AG09319 (cell line): ENCODE measurements around the gene RBKS.

Experiments used
- DNase-seq: peaks from one replicate; pipeline ENCODE4 v3.0.0-alpha.2; 2010; ENCODE audit warnings: low read depth; ENCODE audit errors: extremely low read depth
- CTCF ChIP-seq: IDR thresholded peaks from 2 replicates; pipeline ENCODE4 v1.5.1; 2011; ENCODE audit warnings: low read depth, mild to moderate bottlenecking, inconsistent platforms, low read length, moderate library complexity

Gene RBKS

GRCh38 chr2:27831279-27832050 is 58.7 kb downstream of the RBKS start:
- TF ChIP-seq CTCF, result no peak
- DNase-seq, result no peak

GRCh38 chr2:27830656-27831055 is 59.5 kb downstream of the RBKS start:
- no peak for DNase-seq
- TF ChIP-seq CTCF, result no peak

DNA sequence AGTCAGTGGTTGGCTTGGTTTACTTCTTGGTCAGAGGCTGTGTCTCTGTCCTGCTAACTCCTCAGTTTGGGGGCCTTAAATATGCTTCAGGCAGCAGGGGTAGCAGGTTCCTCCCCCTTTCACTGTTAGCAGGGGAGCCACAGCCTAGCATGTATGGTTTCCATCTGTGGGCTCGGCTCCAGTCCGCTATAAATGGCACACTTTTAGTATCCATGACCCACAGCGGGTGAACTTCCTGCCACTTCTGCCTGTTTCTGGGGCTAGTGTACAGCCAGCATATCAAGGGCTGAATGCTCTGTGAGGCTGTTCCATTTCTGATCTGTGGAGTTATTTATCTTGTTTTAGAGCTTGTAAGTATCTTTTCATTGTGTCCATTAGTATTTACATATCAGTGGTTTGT is 60.4 kb downstream of the RBKS start:
- TF ChIP-seq CTCF, result no peak
- DNase-seq, result no peak

DNA sequence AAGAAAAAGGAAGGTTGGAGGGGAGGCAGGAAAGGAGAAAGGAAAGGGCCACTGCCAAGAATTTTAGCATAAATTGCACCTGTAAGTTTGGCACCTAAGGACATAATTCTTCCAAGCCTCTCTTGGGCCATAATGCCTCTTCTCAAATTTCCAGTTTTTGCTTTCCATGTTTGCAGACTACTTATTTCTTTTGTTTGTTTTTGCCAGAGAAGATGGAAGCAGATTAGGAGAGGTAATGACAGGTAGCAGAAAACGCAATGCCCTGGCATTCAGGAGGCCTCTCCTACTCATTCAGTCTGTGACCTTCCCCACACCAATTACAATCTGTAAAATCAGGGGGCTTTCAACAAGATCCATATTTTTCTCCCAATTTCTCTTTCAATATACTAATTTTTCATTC is 61.9 kb downstream of the RBKS start:
- DNase-seq, result no peak
- no peak for TF ChIP-seq CTCF

- TF ChIP-seq CTCF, result no peak
- DNase-seq, result no peak
Observed at GRCh38 chr2:27824401-27824800, 65.8 kb downstream of the RBKS start.

- DNase-seq, result no peak
- no peak for TF ChIP-seq CTCF
Observed at GRCh38 chr2:27823569-27823968, 66.6 kb downstream of the RBKS start.

DNA sequence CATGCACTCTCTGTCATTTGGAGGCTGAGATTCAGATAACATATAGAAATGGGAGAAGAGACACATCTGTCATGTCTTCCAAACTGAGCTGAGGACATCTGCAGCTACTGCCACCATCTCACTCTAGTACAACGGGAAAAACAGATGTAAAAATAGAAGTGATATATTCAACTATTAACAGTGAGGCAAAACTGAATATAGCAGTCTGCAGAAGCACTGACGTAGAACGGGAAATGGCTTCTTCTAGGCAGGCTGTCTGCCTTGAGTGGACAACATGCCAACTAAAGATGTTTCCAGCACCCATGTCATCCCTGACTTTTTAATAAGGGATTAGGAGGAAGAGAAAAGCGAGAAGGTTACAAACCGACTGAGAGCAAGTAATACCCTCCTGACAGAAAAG is 67.1 kb downstream of the RBKS start:
- no peak for DNase-seq
- TF ChIP-seq CTCF, result no peak
